ENCODE results near the gene COG1. TPM values are rescaled to one million over a fixed set of nuclear protein-coding genes. Genes with fewer than 3 reads are reported as not detected.

COG1 gene
- polyA plus RNA-seq, 1 donor (not counting 4 experiments of a cell fraction or from before 2014, with no cell fraction given), result 16.4 TPM

DNA sequence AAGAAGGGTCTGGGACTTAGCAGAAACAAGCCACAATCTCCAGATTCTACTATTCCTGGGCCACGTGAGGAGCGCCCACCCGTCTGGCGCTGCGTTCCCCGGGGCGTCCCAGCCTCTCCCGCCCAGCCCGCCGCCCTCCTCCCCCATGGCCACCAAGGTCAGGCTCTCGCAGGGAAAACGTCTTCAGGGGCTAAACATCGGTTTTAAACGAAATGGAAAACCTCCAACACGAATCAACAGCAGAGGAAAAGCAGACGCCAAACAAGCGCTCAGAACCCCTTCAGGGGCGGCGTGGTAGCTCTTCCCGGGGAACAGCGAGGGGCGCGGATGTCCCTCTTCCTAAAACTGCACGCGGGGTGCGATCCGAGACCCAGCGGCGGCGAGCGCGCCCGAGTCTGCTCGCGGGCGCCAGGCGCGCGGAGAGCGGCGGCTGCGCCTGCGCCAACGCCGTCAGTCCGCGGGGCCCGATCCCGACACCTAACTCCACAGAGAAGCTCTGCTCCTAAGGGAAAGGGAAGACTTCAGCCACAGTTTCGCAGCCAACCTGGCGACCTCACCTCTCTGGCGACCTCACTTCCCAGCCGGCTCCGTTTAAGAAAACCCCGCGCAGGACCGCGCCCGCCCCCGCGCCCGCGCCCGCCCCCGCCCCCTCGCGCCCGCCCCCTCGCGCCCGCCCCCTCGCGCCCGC lies 505 bp upstream of the COG1 start:
- dilution Hi-C loops (cut with MboI; ENCODE audit: extremely low pct_ligation_motif_present, low sequenced_read_pairs), result no loop called here
- H3K9me1 ChIP-seq (ENCODE audit: control insufficient read depth, extremely low read depth, insufficient read depth, low read length), result no peaks in the 10 kb centered on the region
- H3K36me3 ChIP-seq (ENCODE audit: control insufficient read depth in 2 of 2, extremely low read depth in 1 of 2, insufficient read depth in 2 of 2, low read length in 2 of 2), result peaks cover 2 to 5% of the 10 kb centered on the region in 2 experiments
- peak overlapping the region; percentile 95 for H2AFZ ChIP-seq (ENCODE audit: control insufficient read depth, low read length)
- TF ChIP-seq EZH2 (IDR thresholded peaks at IDR 0.05; ENCODE audit: low read length) (no peak), CTCF (optimal IDR thresholded peaks at IDR 0.05 in 1 of 3, IDR thresholded peaks at IDR 0.05 in 1 of 3, conservative IDR thresholded peaks at IDR 0.05 in 1 of 3; ENCODE audit: extremely low read depth in 1 of 3, insufficient read depth in 2 of 3, low read length in 3 of 3) (no peak)
- peaks cover 12% of the 10 kb centered on the region for H3K79me2 ChIP-seq (ENCODE audit: control insufficient read depth, insufficient read depth, low read length)
- H3K9ac ChIP-seq (ENCODE audit: control insufficient read depth, extremely low read depth, insufficient read depth, low read length), result peak overlapping the region; percentile 86
- DNase-seq (ENCODE audit: low read depth, low spot score) (no peak), FAIRE-seq (no peak)
- H3K4me2 ChIP-seq (ENCODE audit: control insufficient read depth, extremely low read depth, insufficient read depth, low read depth, low read length), result peak overlapping the region; percentile 93
- peak overlapping the region; percentile 78 to 90 (median 81) for H3K4me3 ChIP-seq (ENCODE audit: control insufficient read depth in 2 of 3, extremely low read depth in 1 of 3, insufficient read depth in 2 of 3, low read depth in 1 of 3, low read length in 3 of 3)
- peaks cover 8% of the 10 kb centered on the region for H3K4me1 ChIP-seq (ENCODE audit: control insufficient read depth, extremely low read depth, insufficient read depth, low read length)
- no peaks in the 10 kb centered on the region for H3K9me3 ChIP-seq (ENCODE audit: control insufficient read depth, low read depth, low read length)
- H4K20me1 ChIP-seq (ENCODE audit: control insufficient read depth, extremely low read depth, insufficient read depth, low read length), result no peaks in the 10 kb centered on the region
- peak overlapping the region; percentile 74 for H3K27ac ChIP-seq (ENCODE audit: control insufficient read depth, insufficient read depth, low read length)
- no peaks in the 10 kb centered on the region for H3K27me3 ChIP-seq (ENCODE audit: control insufficient read depth, extremely low read depth, insufficient read depth, low read length)

DNA sequence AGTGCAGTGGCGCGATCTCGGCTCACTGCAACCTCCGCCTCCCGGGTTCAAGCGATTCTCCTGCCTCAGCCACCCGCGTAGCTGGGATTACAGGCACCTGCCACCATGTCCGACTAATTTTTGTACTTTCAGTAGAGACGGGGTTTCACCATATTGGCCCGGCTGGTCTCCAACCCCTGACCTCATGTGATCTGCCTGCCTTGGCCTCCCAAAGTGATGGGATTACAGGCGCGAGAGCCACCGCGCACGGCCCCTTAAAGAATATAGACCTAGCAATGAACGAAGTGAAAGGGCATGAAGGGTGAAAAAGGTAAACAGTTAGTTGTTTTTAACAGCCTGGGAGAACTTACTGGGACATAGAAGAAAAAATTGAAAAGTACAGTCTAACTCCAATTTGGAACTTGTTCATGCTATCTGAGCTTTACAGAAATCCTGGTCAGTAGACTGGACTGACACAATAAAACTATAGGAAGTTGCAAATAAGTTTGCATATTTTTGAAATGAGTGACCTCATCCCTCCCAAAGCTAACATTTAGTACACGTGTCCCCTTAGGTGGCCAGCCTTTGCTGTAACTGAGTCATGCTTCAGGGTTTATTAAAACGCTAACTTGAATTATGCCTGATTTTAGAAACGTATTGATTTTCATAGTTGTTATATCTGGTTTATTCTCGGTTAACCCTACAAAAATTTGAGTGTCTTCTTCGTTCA lies 1.8 kb downstream of the COG1 start:
- Histone ChIP-seq H3K9me3 (ENCODE audit: control insufficient read depth, low read depth, low read length) (no peaks in the 10 kb centered on the region), H3K9me1 (ENCODE audit: control insufficient read depth, extremely low read depth, insufficient read depth, low read length) (no peaks in the 10 kb centered on the region), H3K27ac (ENCODE audit: control insufficient read depth, insufficient read depth, low read length) (no peak overlapping the region), H4K20me1 (ENCODE audit: control insufficient read depth, extremely low read depth, insufficient read depth, low read length) (peaks cover 2% of the 10 kb centered on the region), H3K79me2 (ENCODE audit: control insufficient read depth, insufficient read depth, low read length) (peaks cover 12% of the 10 kb centered on the region), H3K27me3 (ENCODE audit: control insufficient read depth, extremely low read depth, insufficient read depth, low read length) (no peaks in the 10 kb centered on the region), H3K4me3 (ENCODE audit: control insufficient read depth in 2 of 3, extremely low read depth in 1 of 3, insufficient read depth in 2 of 3, low read depth in 1 of 3, low read length in 3 of 3) (no peak overlapping the region), H2AFZ (ENCODE audit: control insufficient read depth, low read length) (no peak overlapping the region), H3K9ac (ENCODE audit: control insufficient read depth, extremely low read depth, insufficient read depth, low read length) (no peak overlapping the region), H3K4me2 (ENCODE audit: control insufficient read depth, extremely low read depth, insufficient read depth, low read depth, low read length) (no peak overlapping the region), H3K36me3 (ENCODE audit: control insufficient read depth in 2 of 2, extremely low read depth in 1 of 2, insufficient read depth in 2 of 2, low read length in 2 of 2) (peaks cover 10 to 24% of the 10 kb centered on the region in 2 experiments), H3K4me1 (ENCODE audit: control insufficient read depth, extremely low read depth, insufficient read depth, low read length) (peaks cover 8% of the 10 kb centered on the region)
- FAIRE-seq (no peak), DNase-seq (ENCODE audit: low read depth, low spot score) (no peak)
- dilution Hi-C loops (cut with MboI; ENCODE audit: extremely low pct_ligation_motif_present, low sequenced_read_pairs), result no loop called here
- TF ChIP-seq CTCF (optimal IDR thresholded peaks at IDR 0.05 in 1 of 3, IDR thresholded peaks at IDR 0.05 in 1 of 3, conservative IDR thresholded peaks at IDR 0.05 in 1 of 3; ENCODE audit: extremely low read depth in 1 of 3, insufficient read depth in 2 of 3, low read length in 3 of 3) (no peak), EZH2 (IDR thresholded peaks at IDR 0.05; ENCODE audit: low read length) (no peak)
